NB4 (cell line): ENCODE results near the gene CRTAP.

ENCODE experiments used
- DNase-seq: peaks from one replicate; pipeline ENCODE4 v3.0.0; 2010; ENCODE audit warnings: low read depth
- H3K4me3 ChIP-seq: one replicate; pipeline ENCODE4 v1.5.1; 2011; ENCODE audit warnings: mild to moderate bottlenecking, low read depth, low read length, moderate library complexity
- CTCF ChIP-seq: IDR thresholded peaks from one replicate; pipeline ENCODE4 v1.5.1; 2012; ENCODE audit warnings: low read depth, low read length
- MYC ChIP-seq: IDR thresholded peaks from 2 replicates; pipeline ENCODE4 v1.6.1; 2011; ENCODE audit warnings: low read depth, low read length
- POLR2A ChIP-seq: IDR thresholded peaks from 2 replicates; pipeline ENCODE4 v1.6.1; 2011; ENCODE audit warnings: mild to moderate bottlenecking; ENCODE audit not compliant: insufficient read length; ENCODE audit errors: extremely low read depth
- TF ChIP-seq, protein P1 (sequence below): IDR thresholded peaks from 2 replicates; pipeline ENCODE4 v1.6.1; 2011; ENCODE audit warnings: low read depth, low read length

CRTAP gene

DNA sequence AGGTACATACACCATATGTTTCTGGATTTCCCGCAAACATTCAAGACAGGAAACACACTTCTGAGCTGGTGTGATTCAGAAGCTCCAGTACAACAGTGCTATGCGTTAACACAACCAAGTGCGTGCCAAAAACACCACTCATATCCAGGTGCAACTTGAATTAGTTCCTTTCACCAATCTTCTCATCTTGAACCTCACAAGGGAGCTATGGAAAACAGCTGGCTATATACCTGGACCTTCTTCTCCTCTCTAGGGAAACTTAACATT, 73.5 kb downstream of the CRTAP start:
- no peak for TF ChIP-seq CTCF
- TF ChIP-seq, protein P1, sequence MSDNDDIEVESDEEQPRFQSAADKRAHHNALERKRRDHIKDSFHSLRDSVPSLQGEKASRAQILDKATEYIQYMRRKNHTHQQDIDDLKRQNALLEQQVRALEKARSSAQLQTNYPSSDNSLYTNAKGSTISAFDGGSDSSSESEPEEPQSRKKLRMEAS, result no peak
- no peak for TF ChIP-seq MYC
- no peak for TF ChIP-seq POLR2A
- DNase-seq, result no peak
- no peak overlapping the region for H3K4me3 ChIP-seq

GRCh38 chr3:33194303-33194702, 80.5 kb downstream of the CRTAP start:
- DNase-seq, result no peak
- TF ChIP-seq, protein P1, result no peak
- no peak for TF ChIP-seq MYC
- no peak for TF ChIP-seq POLR2A
- TF ChIP-seq CTCF, result no peak
- no peak overlapping the region for H3K4me3 ChIP-seq

DNA sequence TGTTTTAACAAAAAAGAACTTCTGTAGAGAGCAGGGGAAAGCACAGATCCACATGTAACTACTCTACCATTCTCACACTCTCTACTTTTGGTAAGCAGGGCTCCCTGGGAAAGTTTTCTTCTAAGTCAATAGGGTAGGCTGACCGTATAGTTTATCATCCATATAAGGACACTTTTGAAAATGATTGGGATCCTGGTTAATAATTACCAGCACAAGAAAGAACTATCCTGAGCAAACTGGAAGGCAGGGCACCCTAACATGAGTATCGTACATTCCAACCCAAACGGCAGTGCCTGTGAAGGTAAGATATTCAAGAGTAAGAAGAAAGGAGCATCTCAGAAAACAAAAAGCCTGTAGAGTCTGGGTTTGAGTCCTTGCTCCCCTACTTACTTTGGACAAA, 82.7 kb downstream of the CRTAP start:
- TF ChIP-seq CTCF (no peak), POLR2A (no peak), MYC (no peak)
- TF ChIP-seq, protein P1, result no peak

More for the DNA sequence above, 82.7 kb downstream of the CRTAP start:
- no peak for DNase-seq
- no peak overlapping the region for H3K4me3 ChIP-seq
